ENCODE results near the gene AKIRIN2. TPM values are rescaled to one million over a fixed set of nuclear protein-coding genes. Genes with fewer than 3 reads are reported as not detected.
"Not testable (repeated sequence)": the region's sequence is repeated elsewhere in the genome, so short reads cannot be mapped to it uniquely, and the experiment has no call there.

AKIRIN2 gene
- polyA plus RNA-seq, 4 donors = 62.9 to 74.4 (median 71.1) TPM

- DNase-seq (ENCODE audit: low read depth in 4 of 4, low spot score in 3 of 4) = no peak
Observed at GRCh38 chr6:87692086-87692485, 9.9 kb downstream of the AKIRIN2 start.

- DNase-seq (ENCODE audit: low read depth in 4 of 4, low spot score in 3 of 4) = no peak
Observed at GRCh38 chr6:87690441-87690840, 11.6 kb downstream of the AKIRIN2 start.

- not testable (repeated sequence) for DNase-seq (ENCODE audit: low read depth in 4 of 4, low spot score in 3 of 4)
Observed at GRCh38 chr6:87687893-87688292, 14.1 kb downstream of the AKIRIN2 start.

GRCh38 chr6:87687296-87687695 lies 14.7 kb downstream of the AKIRIN2 start:
- no peak for DNase-seq (ENCODE audit: low read depth in 4 of 4, low spot score in 3 of 4)

GRCh38 chr6:87686636-87687205 lies 15.3 kb downstream of the AKIRIN2 start:
- not testable (repeated sequence) for DNase-seq (ENCODE audit: low read depth in 4 of 4, low spot score in 3 of 4)

- DNase-seq (ENCODE audit: low read depth in 4 of 4, low spot score in 3 of 4) = no peak
Observed at GRCh38 chr6:87684895-87685654, 17.0 kb downstream of the AKIRIN2 start.

GRCh38 chr6:87683890-87684289 lies 18.1 kb downstream of the AKIRIN2 start:
- DNase-seq (ENCODE audit: low read depth in 4 of 4, low spot score in 3 of 4) = no peak

- no peak for DNase-seq (ENCODE audit: low read depth in 4 of 4, low spot score in 3 of 4)
Observed at GRCh38 chr6:87682310-87682709, 19.7 kb downstream of the AKIRIN2 start.

GRCh38 chr6:87675004-87675681 lies 26.9 kb downstream of the AKIRIN2 start:
- DNase-seq (ENCODE audit: low read depth in 4 of 4, low spot score in 3 of 4) = no peak

GRCh38 chr6:87674290-87674689 lies 27.7 kb downstream of the AKIRIN2 start:
- no peak for DNase-seq (ENCODE audit: low read depth in 4 of 4, low spot score in 3 of 4)

GRCh38 chr6:87673237-87673636 lies 28.8 kb downstream of the AKIRIN2 start:
- no peak for DNase-seq (ENCODE audit: low read depth in 4 of 4, low spot score in 3 of 4)

- no peak for DNase-seq (ENCODE audit: low read depth in 4 of 4, low spot score in 3 of 4)
Observed at GRCh38 chr6:87672641-87673040, 29.4 kb downstream of the AKIRIN2 start.

- no peak for DNase-seq (ENCODE audit: low read depth in 4 of 4, low spot score in 3 of 4)
Observed at GRCh38 chr6:87671555-87672029, 30.4 kb downstream of the AKIRIN2 start.

GRCh38 chr6:87670707-87671106 lies 31.3 kb downstream of the AKIRIN2 start:
- DNase-seq (ENCODE audit: low read depth in 4 of 4, low spot score in 3 of 4) = no peak

GRCh38 chr6:87669051-87669450 lies 33.0 kb downstream of the AKIRIN2 start:
- DNase-seq (ENCODE audit: low read depth in 4 of 4, low spot score in 3 of 4) = no peak

- DNase-seq (ENCODE audit: low read depth in 4 of 4, low spot score in 3 of 4) = no peak
Observed at GRCh38 chr6:87668013-87668412, 34.0 kb downstream of the AKIRIN2 start.

- DNase-seq (ENCODE audit: low read depth in 4 of 4, low spot score in 3 of 4) = no peak
Observed at GRCh38 chr6:87667032-87667431, 35.0 kb downstream of the AKIRIN2 start.

- DNase-seq (ENCODE audit: low read depth in 4 of 4, low spot score in 3 of 4) = no peak
Observed at GRCh38 chr6:87664921-87665485, 37.0 kb downstream of the AKIRIN2 start.

GRCh38 chr6:87663434-87663833 lies 38.6 kb downstream of the AKIRIN2 start:
- DNase-seq (ENCODE audit: low read depth in 4 of 4, low spot score in 3 of 4) = no peak

- no peak for DNase-seq (ENCODE audit: low read depth in 4 of 4, low spot score in 3 of 4)
Observed at GRCh38 chr6:87661503-87661902, 40.5 kb downstream of the AKIRIN2 start.

- DNase-seq (ENCODE audit: low read depth in 4 of 4, low spot score in 3 of 4) = no peak
Observed at GRCh38 chr6:87661016-87661415, 41.0 kb downstream of the AKIRIN2 start.
